Measurements from ENCODE around the gene DMBX1.

DMBX1 gene

DNA sequence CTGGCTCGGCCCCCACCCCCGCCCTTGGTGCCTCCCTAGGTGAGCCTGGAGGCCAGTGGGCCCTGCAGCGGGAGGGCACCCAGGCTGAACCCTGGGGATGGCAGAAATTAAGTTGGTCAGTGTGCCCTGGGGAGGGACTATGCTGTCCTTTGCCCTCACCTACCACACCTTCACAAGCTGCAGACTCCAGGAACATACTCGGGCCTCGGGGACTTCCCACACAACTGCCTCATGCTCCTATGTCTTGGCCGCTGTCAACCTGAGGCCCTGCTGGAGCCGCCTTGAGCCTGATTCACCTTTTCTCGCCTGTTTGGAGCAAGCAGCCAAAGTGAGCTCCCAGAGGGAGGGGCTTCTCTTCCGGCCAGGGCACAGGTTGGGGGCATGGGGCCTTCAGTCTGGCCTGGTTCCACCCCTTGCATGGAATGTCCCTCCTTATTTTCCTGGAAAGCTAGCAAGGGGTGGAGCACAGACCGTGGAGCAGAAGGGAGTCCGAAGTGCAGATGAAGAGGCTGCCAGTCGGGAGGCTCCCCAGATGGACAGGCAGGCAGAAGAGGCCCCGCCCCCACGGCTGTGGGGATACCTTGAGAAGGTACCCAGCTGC is 37.2 kb downstream of the DMBX1 start:
- no peak for DNase-seq

DNA sequence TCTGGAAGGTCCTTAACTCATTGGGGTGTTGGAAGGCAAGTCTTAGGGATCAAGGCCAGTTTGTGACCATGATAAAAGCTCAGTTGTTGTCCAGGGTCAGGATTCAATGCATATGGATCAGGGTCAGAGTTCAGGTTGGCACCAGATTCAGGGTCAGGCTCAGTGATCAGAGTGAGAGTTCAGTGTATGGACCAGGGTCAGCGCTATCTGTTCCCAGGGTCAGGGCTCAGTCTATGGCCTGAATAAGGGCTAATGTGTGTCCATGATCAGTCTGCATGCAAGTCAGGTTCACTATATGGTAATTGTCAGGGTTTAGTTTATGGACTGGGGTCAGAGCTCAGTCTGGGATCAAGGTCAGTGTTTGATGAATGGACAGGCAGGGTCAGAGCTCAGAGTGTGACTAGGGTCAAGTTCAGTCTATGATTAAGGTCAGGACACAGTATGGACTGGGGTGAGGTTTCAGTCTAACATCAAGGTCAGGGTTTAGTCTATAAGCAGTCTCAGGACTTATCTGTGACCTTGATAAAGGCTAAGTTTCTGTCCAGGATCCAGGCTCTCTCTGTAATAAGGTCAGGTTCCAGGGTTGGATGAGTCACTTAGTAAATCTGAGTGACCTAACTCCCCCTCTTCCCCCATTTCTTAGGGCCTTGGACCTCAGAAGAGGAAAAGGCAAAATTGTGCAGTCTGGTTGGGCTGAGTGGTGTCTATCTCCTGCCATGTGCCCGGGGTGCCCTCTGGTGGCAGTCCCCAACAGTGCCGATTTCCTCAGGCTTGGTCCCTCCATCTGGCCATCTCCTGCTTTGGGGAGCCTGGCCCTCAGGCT is 38.0 kb downstream of the DMBX1 start:
- peak; percentile 80 for DNase-seq

DNA sequence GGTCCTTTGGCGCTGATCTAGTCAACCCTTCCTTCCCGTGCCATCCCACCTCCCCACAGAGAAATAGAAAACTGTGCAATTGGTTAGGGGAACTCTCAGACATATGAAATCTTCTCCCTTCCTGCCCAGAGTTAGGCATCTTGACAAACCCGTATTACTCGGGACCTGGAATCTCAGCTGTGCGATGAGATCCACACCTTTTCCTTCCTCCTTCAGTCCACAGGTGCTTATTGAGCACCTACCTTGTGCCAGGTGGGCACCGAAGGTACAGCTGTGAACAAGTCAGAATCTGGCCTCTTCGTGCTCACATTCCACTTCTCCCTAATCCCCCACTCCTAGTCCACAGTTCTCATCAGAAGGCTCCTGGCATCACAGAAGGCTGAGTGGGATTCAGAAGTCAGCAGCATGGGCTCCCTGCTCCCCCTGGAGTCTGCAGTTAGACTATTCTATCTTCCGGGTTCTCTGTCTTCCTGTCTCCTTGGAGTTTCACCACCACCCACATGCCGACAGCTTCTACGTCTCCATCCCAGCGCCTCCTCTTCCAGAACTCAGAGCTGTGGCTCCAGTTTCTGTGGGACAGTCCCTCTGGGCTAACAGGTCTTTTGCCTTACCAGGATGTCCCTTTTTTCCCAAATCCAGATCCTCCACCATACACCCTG is 38.8 kb downstream of the DMBX1 start:
- no peak for DNase-seq

DNA sequence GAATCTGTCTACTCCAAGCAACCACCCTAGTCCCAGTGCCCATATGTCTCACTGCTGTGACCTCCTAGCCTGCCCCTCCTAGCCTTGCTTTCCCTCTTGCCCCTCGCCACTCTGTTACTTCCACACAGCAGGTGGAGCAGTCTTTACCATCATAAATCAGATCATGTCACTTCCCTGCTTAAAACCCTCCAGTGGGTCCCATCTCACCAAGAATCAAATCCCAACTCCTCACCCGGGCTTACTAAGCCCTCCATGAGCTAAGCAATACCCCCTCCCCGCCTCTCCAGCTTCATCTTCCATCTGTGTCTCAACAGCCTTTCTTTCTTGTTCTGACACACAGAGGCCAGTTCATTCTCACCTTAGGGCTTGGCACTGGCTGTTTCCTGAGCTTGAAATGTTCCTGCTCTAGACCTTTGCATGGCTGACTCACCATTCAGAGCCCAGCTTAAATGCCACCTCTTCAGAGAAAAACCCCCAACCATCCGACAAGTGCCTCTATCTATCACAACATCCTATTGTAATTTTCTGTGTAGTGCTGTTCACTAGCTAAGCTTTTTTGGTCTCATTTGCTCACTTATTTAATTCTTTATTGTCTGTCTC is 39.5 kb downstream of the DMBX1 start:
- DNase-seq = no peak

DNA sequence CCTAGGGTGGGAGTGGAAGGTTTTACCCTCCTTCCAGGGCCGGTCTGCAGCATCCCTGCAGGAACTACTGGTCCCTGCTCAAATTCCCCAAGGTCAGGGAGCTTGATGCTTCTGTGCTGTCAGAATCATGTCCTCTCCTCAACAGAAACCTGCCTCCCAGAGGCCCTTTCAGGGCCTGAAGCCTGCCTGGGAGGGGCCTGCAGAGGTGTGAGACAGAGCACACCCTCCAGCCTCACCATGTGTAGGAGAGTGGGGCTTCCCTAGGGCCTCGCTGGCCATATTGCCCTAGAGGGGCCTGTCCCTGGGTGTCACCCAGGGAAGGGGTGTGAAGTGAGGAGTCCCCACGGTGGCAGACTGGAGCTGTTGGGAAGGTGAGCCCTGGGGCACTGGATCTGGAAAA is 40.7 kb downstream of the DMBX1 start:
- no peak for DNase-seq

DNA sequence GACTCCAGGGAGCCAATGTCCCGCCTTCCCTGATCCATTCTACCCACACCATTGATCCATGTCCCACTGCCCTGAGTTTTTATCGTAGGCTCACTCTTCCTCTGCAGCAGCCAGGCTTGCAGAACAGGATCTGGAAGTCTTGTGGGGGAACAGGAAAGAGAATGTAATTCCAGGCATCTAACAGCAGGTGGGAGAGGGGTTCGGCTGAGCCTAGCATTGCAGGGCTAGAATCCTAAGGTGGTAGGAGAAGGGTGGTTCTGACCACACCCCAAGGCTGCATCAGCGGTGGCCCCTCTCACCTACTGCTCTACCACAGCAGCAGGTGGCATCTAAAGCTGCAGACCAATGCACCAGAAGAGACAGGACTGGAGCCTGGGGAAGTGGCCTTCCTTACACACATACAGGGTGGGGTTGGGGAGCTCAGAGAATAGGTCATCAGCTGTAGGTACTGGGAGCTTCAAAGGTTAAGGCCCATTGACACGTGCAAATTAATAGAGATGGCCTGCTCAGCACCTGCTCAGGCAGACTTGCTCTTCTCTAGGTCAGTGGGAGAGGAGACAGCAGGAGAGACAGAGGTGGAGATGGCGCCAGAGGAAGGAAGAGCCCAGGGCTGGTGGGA is 41.3 kb downstream of the DMBX1 start:
- DNase-seq = no peak

DNA sequence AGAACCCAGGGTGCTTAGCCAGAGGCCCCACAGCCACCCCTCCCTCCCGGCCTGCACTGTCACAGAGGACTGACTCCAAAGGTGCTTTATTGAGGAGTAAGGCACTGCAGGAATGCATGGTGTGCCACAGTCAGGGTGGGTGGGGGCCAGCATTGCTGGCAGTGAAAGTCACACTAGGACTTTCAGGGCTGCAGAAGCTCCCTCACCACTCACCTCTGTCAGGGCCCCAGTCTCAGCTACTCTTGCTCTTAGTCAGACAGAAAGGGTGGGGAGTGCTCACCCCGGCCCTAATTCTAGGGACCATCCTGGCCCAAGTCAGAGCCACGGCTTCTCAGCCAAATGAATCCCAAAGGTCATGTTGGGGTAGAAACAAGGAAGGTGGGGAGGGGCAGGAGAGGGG is 42.5 kb downstream of the DMBX1 start:
- no peak for DNase-seq

DNA sequence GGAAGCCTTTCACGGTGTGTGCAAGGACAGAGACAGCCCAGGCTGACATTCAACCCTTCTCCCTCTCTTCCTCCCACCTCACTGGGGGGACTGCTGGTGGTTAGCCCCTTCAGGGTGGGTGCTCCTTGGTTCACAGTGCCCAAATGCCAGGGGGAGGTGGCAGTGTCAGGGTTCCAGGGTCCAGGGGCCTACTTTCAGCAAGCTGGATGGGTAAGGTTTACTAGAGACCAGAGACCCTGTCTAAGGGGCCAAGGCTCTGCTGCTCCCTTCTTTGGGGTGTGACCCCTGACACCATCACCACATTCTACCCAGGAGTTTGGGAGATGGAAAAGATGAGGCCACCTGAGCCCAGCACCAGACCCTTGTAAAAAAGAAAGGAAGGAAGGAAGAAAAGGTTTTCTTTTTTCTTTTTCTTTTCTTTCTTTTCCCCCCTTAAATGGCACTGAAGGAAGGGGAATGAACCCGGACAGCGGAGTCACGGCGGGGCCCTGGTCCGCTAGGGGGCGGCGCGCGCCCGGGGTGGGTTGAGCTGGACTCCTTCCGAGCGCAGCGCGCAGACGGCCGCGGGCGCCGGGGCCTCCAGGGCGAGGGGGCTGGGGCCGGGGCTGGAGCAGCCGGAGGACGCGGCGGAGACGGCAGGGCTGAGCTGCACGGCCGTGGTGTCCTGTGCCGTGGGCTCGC is 43.0 kb downstream of the DMBX1 start:
- DNase-seq = peak; percentile 68

DNA sequence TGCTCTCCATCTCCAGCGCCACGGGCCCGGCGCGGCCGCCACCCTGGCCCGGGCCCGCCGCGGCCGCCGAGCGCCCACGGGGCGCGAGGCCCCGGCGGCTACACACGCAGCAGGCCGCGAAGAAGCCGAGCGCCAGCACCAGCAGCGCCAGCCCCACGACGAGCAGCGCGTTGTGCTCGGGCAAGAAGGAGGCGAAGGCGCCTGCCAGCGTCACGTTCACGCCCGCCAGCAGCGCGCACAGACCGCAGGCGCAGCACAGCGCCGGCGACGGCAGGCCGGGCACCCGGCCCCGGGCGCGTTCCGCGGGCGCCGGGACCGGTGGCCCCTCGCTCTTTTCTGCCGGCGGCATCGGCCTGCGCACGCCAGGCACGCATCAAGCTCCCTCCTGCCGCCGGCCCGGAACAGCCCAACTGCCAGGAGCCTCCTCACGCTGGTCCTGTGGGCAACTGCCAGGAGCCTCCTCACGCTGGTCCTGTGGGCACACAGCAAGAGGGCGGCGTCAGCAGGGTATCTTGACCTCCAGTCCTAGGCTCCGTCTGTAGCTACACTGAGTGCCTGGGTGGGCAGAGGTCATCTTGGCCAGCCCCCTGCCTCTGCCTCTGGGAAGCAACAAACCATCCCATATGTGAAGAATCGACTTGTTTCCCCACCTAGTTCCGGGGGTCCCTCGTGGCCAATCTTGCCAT is 43.7 kb downstream of the DMBX1 start:
- DNase-seq = peak; percentile 46

DNA sequence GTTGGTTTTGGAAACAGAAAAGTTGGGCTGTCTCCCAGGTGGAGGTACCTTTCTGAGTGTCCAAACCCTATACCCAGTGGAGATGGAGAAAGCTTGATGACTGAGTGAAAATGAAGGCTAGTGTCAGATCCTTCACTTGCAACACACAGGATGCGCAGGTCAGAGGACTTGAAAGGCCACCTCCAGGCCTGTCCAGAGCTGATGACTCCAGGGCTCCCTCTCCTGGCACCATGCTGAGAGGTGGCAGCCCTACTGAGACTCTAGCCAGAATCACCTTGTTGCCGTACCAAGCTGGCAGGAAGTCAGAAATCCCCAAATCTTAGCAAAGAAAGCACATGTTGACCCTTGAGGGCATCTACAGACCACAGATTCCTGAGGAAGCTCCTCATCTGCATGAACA is 45.4 kb downstream of the DMBX1 start:
- no peak for DNase-seq

DNA sequence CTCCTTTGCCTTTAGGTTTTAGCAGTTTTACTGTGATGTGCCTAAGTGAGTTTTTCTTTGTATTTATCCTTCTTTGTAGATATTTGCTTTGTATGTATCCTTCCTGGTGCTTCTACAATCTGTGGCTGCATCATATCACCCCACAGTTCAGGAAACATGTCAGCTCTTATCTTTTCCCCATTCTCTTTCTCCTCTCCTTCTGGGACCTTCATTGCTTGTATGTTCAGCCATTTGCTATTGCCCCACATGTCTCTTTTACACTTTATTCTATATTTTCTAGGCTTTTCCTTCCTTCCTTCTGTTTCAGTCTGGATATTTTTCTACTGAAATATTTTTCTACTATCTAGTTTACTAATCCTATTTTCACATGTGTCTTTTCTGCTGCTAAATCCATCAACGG is 46.9 kb downstream of the DMBX1 start:
- no peak for DNase-seq

DNA sequence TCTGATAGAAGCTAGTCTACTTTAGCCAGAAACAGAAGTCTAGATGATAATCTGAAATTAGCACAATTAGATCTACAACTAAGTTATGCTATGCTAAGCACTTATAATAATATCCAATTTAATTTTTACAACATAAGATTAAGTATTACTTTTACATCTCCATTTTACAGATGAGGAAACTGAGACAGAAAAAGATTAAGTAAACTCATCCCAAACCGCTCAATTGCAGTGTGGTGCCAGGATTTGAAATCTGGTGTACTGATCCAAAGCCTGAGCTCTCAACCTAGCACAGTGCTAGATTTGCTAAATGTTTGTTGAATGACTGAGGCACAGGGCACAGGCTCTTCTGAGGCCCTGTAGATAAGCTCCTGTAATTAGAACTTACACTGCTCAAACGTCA is 48.0 kb downstream of the DMBX1 start:
- DNase-seq = no peak

DNA sequence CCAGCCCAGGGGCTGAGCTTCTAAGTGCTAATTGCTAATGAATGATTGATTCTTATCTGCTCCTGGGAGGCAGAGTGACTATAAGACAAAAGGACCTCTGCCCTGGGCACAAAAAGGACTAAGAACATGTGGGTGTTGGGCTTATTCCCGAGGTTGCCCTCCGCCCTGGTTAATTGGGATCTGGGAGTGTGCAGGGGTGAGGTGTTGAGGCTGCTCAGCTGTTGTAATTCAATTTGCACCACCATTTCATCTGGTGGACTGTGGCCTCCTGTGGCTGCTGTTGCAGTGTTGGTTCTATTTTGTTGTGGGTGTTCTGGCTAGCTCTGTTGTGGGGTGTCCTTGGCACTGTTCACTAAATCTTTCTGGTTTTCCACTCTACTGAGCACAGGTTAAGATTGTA is 48.5 kb downstream of the DMBX1 start:
- no peak for DNase-seq
